Hepatocyte (in vitro differentiated cells): Measurements from ENCODE around the gene LMAN2L. TPM values are rescaled to one million over a fixed set of nuclear protein-coding genes. Genes with fewer than 3 reads are reported as not detected.

Experiments
- DNase-seq: peaks from one replicate; pipeline ENCODE4 v3.0.0-alpha.2; 2016; ENCODE audit warnings: low spot score
- H2AFZ ChIP-seq: fragments of 200-600 bp; sonication (generic); 2 replicates; pipeline ENCODE4 v1.6.0; 2016; ENCODE audit warnings: antibody characterized with exemption, mild to moderate bottlenecking
- H3K27ac ChIP-seq: fragments of 200-600 bp; sonication (generic); 2 replicates; pipeline ENCODE4 v1.5.1; 2016; ENCODE audit warnings: mild to moderate bottlenecking
- H3K27me3 ChIP-seq: fragments of 200-600 bp; sonication (generic); 2 replicates; pipeline ENCODE4 v1.6.1; 2016
- H3K36me3 ChIP-seq: fragments of 200-600 bp; sonication (generic); replicated peaks from 2 replicates; pipeline ENCODE4 v1.5.1; 2016; ENCODE audit warnings: low read depth; ENCODE audit not compliant: insufficient read depth
- H3K4me1 ChIP-seq: fragments of 200-600 bp; sonication (generic); 2 replicates; pipeline ENCODE4 v1.5.1; 2016; ENCODE audit warnings: mild to moderate bottlenecking, moderate library complexity; ENCODE audit not compliant: insufficient read depth
- H3K4me2 ChIP-seq: fragments of 200-600 bp; sonication (generic); 2 replicates; pipeline ENCODE4 v1.6.0; 2016
- H3K4me3 ChIP-seq: fragments of 200-600 bp; sonication (generic); 2 replicates; pipeline ENCODE4 v1.5.1; 2016; ENCODE audit warnings: mild to moderate bottlenecking
- H3K79me2 ChIP-seq: fragments of 200-600 bp; sonication (generic); 2 replicates; pipeline ENCODE4 v1.6.0; 2017; ENCODE audit warnings: mild to moderate bottlenecking
- H3K9me2 ChIP-seq: fragments of 200-600 bp; sonication (generic); replicated peaks from 2 replicates; pipeline ENCODE4 v1.6.0; 2017; ENCODE audit warnings: mild to moderate bottlenecking; ENCODE audit not compliant: insufficient read depth
- H3K9me3 ChIP-seq: fragments of 200-600 bp; sonication (generic); 2 replicates; pipeline ENCODE4 v1.5.1; 2016; ENCODE audit warnings: low read depth, mild to moderate bottlenecking
- H4K20me1 ChIP-seq: fragments of 200-600 bp; sonication (generic); 2 replicates; pipeline ENCODE4 v1.6.0; 2016; ENCODE audit warnings: mild to moderate bottlenecking; ENCODE audit not compliant: insufficient read depth, poor library complexity, severe bottlenecking
- EZH2 ChIP-seq: fragments of 200-600 bp; sonication (generic); IDR thresholded peaks from 2 replicates; pipeline ENCODE4 v1.6.1; 2016; ENCODE audit warnings: antibody characterized with exemption, mild to moderate bottlenecking, borderline replicate concordance
- EZH2phosphoT487 ChIP-seq: fragments of 200-600 bp; sonication (generic); IDR thresholded peaks from one replicate; pipeline ENCODE4 v1.6.1; 2018; ENCODE audit warnings: antibody characterized with exemption, mild to moderate bottlenecking, low read depth, moderate library complexity; ENCODE audit not compliant: unreplicated experiment, severe bottlenecking
- WGBS: methylation state at CpG from one replicate; pipeline ENCODE4 v1.1.6; 2016; ENCODE audit warnings: low lambda C conversion rate; ENCODE audit errors: missing lambda C conversion rate; 5-methylcytosine and 5-hydroxymethylcytosine counted together
- polyA plus RNA-seq: library from polyadenylated mRNA; unstranded; fragments of >200 nt; fragmentation: Nextera tagmentation; extraction: Ambion mirVana; gene quantifications from 2 replicates; pipeline ENCODE4 v1.2.1, GENCODE V29; 2016
- total RNA-seq: library from RNA; depleted of rRNA; stranded (reverse); fragments of >200 nt; gene quantifications from 2 replicates; pipeline ENCODE4 v1.2.3, GENCODE V29; 2014
- TF ChIP-seq, protein P1 (sequence below): fragments of 200-600 bp; sonication (generic); IDR thresholded peaks from 2 replicates; pipeline ENCODE4 v1.5.1; 2016; ENCODE audit warnings: antibody characterized with exemption, mild to moderate bottlenecking; ENCODE audit not compliant: poor library complexity

Gene LMAN2L
- total and polyA plus RNA-seq, 2 experiments from 2014 or later = 35.6 to 46.7 TPM

DNA sequence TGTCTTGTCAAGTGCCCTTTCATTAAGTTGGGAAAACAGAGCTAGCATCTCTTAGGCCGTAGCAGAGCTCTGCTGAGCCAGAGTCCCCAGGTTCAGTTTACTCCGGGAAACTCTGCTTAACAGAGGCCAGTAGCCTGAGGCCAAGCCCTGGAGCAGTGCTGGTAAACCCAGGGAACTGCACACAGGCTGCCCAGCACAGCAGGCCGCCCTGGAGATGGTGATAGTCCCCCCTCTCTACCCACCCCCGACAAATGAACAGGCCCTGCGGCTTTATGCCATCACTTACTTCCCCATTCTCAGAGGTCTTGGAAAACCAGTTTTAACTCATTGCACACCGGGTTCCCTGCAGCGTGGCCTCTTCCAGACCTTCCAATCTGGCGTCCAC, 24.4 kb upstream of the LMAN2L start:
- peak; percentile 40 for DNase-seq
- whole genome bisulfite sequencing = 24% methylated on average over 8 of the region's 8 CpGs
- Histone ChIP-seq H2AFZ (peak overlapping the region; percentile 42), H3K4me2 (peak overlapping the region; percentile 82), H3K4me1 (peaks cover 50% of the 10 kb centered on the region), H3K36me3 (no peaks in the 10 kb centered on the region), H3K27me3 (no peaks in the 10 kb centered on the region), H4K20me1 (no peaks in the 10 kb centered on the region), H3K4me3 (peak overlapping the region; percentile 24), H3K9me2 (no peaks in the 10 kb centered on the region), H3K9me3 (no peaks in the 10 kb centered on the region), H3K79me2 (peaks cover 76% of the 10 kb centered on the region), H3K27ac (peak overlapping the region; percentile 81)
- TF ChIP-seq EZH2 (no peak), EZH2phosphoT487 (no peak)
- TF ChIP-seq, protein P1, sequence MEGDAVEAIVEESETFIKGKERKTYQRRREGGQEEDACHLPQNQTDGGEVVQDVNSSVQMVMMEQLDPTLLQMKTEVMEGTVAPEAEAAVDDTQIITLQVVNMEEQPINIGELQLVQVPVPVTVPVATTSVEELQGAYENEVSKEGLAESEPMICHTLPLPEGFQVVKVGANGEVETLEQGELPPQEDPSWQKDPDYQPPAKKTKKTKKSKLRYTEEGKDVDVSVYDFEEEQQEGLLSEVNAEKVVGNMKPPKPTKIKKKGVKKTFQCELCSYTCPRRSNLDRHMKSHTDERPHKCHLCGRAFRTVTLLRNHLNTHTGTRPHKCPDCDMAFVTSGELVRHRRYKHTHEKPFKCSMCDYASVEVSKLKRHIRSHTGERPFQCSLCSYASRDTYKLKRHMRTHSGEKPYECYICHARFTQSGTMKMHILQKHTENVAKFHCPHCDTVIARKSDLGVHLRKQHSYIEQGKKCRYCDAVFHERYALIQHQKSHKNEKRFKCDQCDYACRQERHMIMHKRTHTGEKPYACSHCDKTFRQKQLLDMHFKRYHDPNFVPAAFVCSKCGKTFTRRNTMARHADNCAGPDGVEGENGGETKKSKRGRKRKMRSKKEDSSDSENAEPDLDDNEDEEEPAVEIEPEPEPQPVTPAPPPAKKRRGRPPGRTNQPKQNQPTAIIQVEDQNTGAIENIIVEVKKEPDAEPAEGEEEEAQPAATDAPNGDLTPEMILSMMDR = no peak

DNA sequence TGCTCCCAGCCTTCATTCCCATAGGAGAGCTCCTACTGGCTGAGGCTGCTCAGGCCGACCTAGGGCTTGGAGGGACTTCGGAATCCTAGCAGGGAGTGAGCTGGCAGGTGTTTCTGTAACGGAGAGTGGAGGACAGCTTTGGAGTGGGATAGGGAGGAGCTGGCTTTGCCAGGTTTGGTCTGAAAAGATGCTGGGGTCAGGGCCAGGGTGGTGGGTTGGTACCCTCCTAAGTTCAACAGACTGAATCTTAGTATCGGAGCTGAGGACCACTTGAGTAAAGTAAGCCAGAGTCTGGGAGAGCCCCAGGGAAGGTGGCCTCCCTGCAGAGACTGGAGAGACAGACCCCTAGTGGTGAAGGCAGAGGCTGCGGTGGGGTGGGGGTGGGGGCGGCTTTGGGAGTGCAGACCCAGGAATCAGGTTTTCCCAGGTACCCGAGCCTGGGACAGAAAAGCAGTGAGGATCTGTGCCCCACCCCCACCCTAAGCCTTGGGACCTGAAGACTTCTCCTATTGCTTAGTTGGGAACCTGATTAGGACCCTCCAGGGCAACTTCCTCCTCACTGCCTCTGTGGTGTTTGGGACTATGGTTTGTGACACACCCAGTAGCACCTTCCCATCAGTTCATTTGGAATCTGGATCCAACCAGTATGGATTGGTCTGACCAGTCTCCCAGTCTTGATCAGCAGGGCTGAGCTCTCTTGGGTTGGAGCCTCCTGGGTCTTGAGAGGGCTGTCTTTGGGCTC, 23.8 kb upstream of the LMAN2L start:
- DNase-seq = peak; percentile 66
- Histone ChIP-seq H3K79me2 (peaks cover 73% of the 10 kb centered on the region), H3K9me3 (no peaks in the 10 kb centered on the region), H3K27ac (peak overlapping the region; percentile 81), H3K4me2 (peak overlapping the region; percentile 82), H3K9me2 (no peaks in the 10 kb centered on the region), H2AFZ (peak overlapping the region; percentile 42), H3K4me1 (peaks cover 52% of the 10 kb centered on the region), H3K36me3 (no peaks in the 10 kb centered on the region), H3K4me3 (peak overlapping the region; percentile 58), H3K27me3 (no peaks in the 10 kb centered on the region), H4K20me1 (no peaks in the 10 kb centered on the region)
- TF ChIP-seq, protein P1 = peak; percentile 51
- TF ChIP-seq EZH2phosphoT487 = no peak
- WGBS = 19% methylated on average over 5 of the region's 7 CpGs

DNA sequence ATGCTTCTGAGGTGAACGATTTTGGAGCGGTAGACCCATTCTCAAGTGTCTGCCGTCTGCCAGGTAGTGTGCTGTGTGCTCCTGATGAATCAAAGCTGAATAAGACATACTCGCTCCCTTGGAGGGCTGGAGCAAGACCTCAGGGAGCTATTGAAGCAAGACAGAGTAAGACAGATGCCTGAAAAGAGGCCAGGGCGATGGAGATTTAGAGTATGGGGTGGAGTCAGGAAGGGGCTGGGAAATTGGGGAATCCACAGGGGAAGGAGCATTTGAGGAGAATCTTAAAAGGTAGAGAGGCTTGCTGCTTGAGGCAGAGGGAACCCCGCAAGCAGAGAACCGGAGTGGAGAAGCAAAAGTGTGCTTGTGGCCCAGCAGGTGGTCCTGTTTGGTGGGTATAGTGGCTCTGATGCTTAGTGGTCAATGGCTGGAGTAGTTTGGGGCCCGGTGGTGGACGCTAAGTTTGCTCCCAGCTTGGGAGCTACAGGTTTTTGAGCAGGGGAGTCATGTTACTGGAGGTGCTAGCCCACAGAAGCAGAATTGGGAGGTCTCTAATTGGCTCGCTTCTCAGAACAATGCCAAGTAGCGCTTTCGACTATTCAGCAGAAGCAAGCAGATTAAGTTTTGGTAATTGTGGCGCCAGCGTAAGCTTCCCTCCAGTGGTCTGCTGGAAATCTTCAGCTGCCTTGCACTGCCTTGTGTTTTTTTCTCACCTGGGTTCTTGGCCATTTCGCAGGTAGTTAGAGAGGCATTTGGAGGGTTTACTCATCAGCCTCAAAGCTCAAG, 22.9 kb upstream of the LMAN2L start:
- H3K79me2 ChIP-seq = peaks cover 66% of the 10 kb centered on the region
- 25% methylated on average over 15 of the region's 15 CpGs for WGBS
- peaks cover 48% of the 10 kb centered on the region for H3K4me1 ChIP-seq
- TF ChIP-seq, protein P1 = no peak
- TF ChIP-seq EZH2phosphoT487 = no peak
- no peak for TF ChIP-seq EZH2
- H3K36me3 ChIP-seq = no peaks in the 10 kb centered on the region
- H3K4me3 ChIP-seq = peak overlapping the region; percentile 58
- no peaks in the 10 kb centered on the region for H3K9me2 ChIP-seq
- peak overlapping the region; percentile 81 for H3K27ac ChIP-seq
- no peak for DNase-seq
- H4K20me1 ChIP-seq = no peaks in the 10 kb centered on the region
- peak overlapping the region; percentile 21 for H2AFZ ChIP-seq
- H3K4me2 ChIP-seq = peak overlapping the region; percentile 82
- H3K9me3 ChIP-seq = no peaks in the 10 kb centered on the region
- no peaks in the 10 kb centered on the region for H3K27me3 ChIP-seq
